Stimulated activated CD4-positive, alpha-beta T cell treated with anti-CD3 and anti-CD28 coated beads, TNF-alpha, amount 100 ng/mL, for 4 hours (primary cell): ENCODE measurements around the gene PEX5L.
"Not testable (repeated sequence)": the region's sequence is repeated elsewhere in the genome, so short reads cannot be mapped to it uniquely, and the experiment has no call there.

Source experiments
- DNase-seq, 3 experiments: peaks; one replicate each; pipeline ENCODE4 v3.0.0-alpha.2; 2020; ENCODE audit warnings: low read depth in 3 of 3

Gene PEX5L

GRCh38 chr3:180036671-180037455 lies at the start of gene PEX5L:
Gene PEX5L, minus strand, starts transcription at chr3:180036937. Its CDS starts 338 bp downstream, at chr3:180036599.
- no peak for DNase-seq

GRCh38 chr3:180085122-180085710 lies 48.5 kb upstream of the PEX5L start:
- no peak for DNase-seq

- no peak for DNase-seq
Observed at GRCh38 chr3:180082699-180083098, 46.0 kb upstream of the PEX5L start.

- DNase-seq = no peak
Observed at GRCh38 chr3:180078592-180078991, 41.9 kb upstream of the PEX5L start.

- DNase-seq = no peak
Observed at GRCh38 chr3:180073561-180073960, 36.8 kb upstream of the PEX5L start.

GRCh38 chr3:180072786-180073185 lies 36.0 kb upstream of the PEX5L start:
- DNase-seq = no peak

- no peak for DNase-seq
Observed at GRCh38 chr3:180070925-180071324, 34.2 kb upstream of the PEX5L start.

- DNase-seq = no peak
Observed at GRCh38 chr3:180068023-180068422, 31.3 kb upstream of the PEX5L start.

GRCh38 chr3:180066598-180066997 lies 29.9 kb upstream of the PEX5L start:
- DNase-seq = no peak

- DNase-seq = no peak
Observed at GRCh38 chr3:180063783-180064182, 27.0 kb upstream of the PEX5L start.

- no peak for DNase-seq
Observed at GRCh38 chr3:180062771-180063170, 26.0 kb upstream of the PEX5L start.

GRCh38 chr3:180059356-180059755 lies 22.6 kb upstream of the PEX5L start:
- no peak for DNase-seq

GRCh38 chr3:180058238-180058637 lies 21.5 kb upstream of the PEX5L start:
- DNase-seq = no peak

GRCh38 chr3:180055656-180056055 lies 18.9 kb upstream of the PEX5L start:
- DNase-seq = not testable (repeated sequence)

- no peak for DNase-seq
Observed at GRCh38 chr3:180049391-180049790, 12.7 kb upstream of the PEX5L start.

GRCh38 chr3:180048840-180049239 lies 12.1 kb upstream of the PEX5L start:
- DNase-seq = no peak

GRCh38 chr3:180048103-180048502 lies 11.4 kb upstream of the PEX5L start:
- no peak for DNase-seq

- DNase-seq = no peak
Observed at GRCh38 chr3:180040966-180041365, 4.2 kb upstream of the PEX5L start.

- DNase-seq = no peak
Observed at GRCh38 chr3:180036092-180036670, 556 bp downstream of the PEX5L start.

GRCh38 chr3:180026997-180027396 lies 9.7 kb downstream of the PEX5L start:
- no peak for DNase-seq

GRCh38 chr3:180018543-180018942 lies 18.2 kb downstream of the PEX5L start:
- no peak for DNase-seq

GRCh38 chr3:180017846-180018245 lies 18.9 kb downstream of the PEX5L start:
- no peak for DNase-seq

GRCh38 chr3:180011927-180012326 lies 24.8 kb downstream of the PEX5L start:
- no peak for DNase-seq
